Activated naive CD4-positive, alpha-beta T cell (primary cell): ENCODE data around the gene PPP1R12A.
"Not testable (repeated sequence)": the region's sequence is repeated elsewhere in the genome, so short reads cannot be mapped to it uniquely, and the experiment has no call there.

Source experiments
- DNase-seq, 4 experiments: peaks; one replicate each; lab custom pipeline; 2025; lab: John Stamatoyannopoulos, UW

The PPP1R12A gene

GRCh38 chr12:79841248-79841877 is 93.5 kb downstream of the PPP1R12A start:
- DNase-seq: no peak

DNA sequence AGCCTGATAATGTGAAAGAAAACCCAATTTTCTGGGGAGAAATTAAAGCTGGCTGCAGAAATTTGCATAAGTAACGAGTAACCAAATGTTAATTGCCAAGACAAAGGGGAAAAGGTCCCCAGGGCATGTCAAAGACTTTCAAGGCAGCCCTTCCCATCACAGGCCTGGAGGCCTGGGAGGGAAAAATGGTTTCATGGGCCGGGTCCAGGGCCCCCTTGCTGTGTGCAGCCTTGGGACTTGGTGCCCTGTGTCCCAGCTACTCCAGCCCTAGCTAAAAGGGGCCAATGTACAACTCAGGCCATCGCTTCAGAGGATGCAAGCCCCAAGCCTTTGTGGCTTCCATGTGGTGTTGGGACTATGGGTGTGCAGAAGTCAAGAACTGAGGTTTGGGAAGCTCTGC is 96.5 kb downstream of the PPP1R12A start:
- DNase-seq: no peak

- no peak for DNase-seq
Observed at GRCh38 chr12:79837575-79837974, 97.3 kb downstream of the PPP1R12A start.

- DNase-seq: no peak
Observed at GRCh38 chr12:79835377-79835843, 99.5 kb downstream of the PPP1R12A start.

DNA sequence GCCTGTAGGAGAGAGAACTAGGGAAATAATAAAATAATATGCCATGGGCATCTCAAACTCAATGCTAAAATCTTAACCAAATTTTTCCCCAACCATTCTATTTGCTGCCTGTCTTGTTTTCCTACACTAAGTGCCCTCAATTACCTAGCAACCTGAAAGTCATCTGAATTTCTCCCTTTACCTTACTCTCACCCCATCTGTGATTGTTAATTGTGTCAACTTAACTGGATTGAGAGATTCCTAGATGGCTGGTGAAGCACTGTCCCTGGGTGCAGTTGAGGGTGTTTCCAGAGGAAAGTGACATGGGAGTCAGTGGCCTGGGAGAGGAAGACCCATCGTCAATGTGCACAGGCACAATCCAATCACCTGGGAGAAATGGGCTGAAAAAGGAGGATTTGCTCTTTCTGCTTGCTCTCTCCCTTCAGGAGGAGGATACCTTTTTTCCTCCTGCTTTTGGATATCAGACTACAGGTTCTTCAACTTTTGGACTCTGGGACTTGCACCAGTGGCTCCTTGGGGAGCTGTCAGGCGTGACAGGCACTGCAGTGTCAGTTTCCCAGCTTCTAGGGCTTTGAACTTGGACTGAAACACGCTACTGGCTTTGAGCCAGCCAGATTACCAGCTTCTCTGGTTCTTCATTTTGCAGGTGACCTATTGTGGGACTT is 100.1 kb downstream of the PPP1R12A start:
- no peak for DNase-seq

GRCh38 chr12:79830440-79830839 is 104.5 kb downstream of the PPP1R12A start:
- no peak for DNase-seq

DNA sequence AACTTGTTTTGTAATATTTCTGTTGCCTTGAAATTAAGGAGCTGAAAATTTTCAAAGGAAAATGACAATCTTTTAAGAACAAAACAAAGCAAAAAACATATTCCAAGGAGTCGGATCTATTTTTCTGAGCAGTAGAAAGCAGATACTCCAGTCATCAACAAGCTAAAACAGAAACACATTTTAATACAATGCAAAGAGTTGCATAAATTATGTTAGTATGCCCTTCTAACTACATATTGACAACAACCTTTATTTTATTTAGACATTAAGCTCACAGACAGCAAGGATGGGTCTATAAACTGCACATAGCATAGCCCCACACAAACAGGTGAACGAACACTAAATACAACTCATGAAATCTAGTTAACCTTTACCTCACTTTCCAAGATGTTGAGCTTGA is 106.0 kb downstream of the PPP1R12A start:
- no peak for DNase-seq

GRCh38 chr12:79827484-79827883 is 107.4 kb downstream of the PPP1R12A start:
- DNase-seq: no peak

GRCh38 chr12:79826267-79827128 is 108.4 kb downstream of the PPP1R12A start:
- DNase-seq: no peak

DNA sequence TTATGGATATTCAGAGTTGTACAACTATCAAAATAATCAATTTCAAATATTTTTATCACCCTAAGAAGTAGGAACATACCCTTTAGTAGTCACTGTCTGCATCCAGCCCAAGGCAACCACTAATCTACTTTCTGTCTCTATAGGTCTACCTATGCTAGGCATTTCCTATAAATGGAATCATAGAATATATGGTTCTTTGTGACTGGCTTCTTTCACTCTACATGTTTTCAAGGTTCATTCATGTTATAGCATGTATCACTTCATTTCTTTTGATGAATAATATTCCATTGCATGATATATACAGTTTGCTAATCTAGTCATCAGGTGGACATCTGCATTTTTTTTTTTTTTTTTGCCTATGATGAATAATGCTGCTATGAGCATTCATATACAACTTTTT is 112.4 kb downstream of the PPP1R12A start:
- DNase-seq: no peak

- DNase-seq: no peak
Observed at GRCh38 chr12:79818856-79819255, 116.0 kb downstream of the PPP1R12A start.

GRCh38 chr12:79784366-79785065 is 150.4 kb downstream of the PPP1R12A start:
- not testable (repeated sequence) for DNase-seq

DNA sequence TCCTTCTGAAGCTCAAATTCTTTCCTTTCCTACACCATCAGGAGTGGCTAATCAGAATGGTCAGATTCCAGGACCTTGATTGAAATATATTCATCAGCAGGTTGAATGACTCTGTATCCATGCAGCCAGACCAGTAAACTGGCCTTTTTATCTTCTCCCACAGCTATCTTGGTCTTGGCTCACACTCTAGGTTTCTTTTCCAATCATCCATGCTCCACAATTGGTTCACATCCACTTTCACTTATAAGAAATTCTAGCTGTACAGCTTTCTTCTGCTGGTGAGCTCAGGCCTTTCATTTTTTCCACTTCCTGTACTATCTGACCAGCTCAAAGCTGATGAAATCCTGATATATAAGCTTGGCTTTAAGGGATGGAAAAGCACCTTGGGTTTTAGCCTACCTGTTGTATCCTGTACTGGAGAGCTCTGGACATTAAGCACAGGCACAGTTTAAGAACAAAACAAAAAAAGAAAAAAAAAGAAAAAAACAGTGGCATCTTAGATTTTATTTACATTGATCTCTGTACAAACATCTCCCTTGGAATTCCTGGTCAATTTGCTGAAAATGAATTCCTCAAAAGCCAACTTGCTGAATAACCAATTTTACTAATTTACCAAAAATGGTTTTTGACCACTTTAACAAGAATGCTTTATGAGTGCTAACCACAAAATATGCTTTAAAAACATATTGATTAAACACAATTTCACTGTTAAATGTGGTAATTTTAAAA is 152.6 kb downstream of the PPP1R12A start:
- DNase-seq: no peak

DNA sequence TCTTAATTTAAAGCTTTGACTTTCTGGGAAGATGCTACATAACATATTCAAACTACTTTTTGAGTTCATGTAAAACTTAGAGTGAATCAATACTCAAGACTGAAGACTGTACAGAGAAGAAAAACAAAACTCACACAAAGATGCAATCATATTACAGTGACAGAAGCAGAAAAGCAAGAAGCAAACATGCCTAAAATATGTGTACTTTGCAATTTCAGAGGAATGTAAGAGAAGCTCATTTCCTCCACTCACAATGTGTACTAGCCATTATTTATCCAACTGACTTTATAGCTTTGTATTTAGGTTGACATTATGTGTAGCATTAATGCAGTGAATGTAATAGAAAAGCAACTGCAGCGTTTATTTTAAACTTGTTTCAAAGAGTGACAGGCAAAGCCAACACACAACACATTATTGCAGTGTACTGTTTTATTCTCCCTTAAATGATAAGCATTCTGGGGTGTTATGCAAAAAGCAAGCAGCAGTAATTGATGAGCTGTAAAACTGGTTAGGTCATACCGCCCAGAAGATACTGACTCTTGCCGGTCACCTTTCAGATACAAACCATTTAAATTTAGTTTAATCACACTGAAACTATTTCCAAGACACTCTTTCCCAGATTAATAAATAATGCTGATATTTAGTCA is 156.0 kb downstream of the PPP1R12A start:
- no peak for DNase-seq

- DNase-seq: no peak
Observed at GRCh38 chr12:79776111-79776510, 158.8 kb downstream of the PPP1R12A start.

DNA sequence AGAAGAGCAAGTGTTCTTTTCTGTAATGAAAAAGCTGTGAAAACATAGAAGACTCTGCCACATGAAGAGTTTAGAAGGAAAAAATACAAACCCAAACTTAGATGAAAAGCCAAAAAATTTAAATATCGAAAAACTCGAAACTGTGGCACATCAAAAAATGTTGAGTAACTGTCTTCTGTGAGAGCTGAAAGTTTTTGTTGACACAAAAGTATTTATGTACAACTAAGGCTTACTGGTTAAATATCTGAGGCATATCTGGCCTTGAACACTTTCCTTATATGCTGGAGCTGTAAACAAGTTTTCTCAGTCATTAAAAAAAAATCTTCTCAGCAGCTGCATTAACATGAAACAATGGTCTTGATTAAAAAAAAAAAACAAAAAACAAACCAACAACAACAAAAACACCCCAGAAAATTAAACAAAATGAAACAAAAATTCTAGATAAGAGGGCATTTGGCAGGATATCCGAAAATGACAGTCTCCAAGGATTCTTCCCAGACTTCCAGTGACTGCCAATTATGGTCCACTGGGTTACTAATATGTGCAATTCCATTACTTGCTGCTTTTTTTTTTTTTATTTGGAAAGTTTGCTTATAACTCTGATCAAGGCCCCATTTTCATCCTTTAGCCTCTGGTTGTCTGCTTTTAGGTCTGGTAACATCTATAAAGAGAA is 159.4 kb downstream of the PPP1R12A start:
- DNase-seq: no peak

- DNase-seq: no peak
Observed at GRCh38 chr12:79773896-79774295, 161.0 kb downstream of the PPP1R12A start.

- no peak for DNase-seq
Observed at GRCh38 chr12:79769860-79770485, 164.9 kb downstream of the PPP1R12A start.

- DNase-seq: no peak
Observed at GRCh38 chr12:79769189-79769859, 165.6 kb downstream of the PPP1R12A start.
